Tibial nerve (tissue), 3 donors: ENCODE results near the gene AK4.

ENCODE experiments used
- CTCF ChIP-seq, 5 experiments: fragments of 200-600 bp in 3 of 5; fragments of 450-650 bp in 2 of 5; sonication (generic) in 3 of 5; IDR thresholded peaks; one replicate each; pipeline ENCODE4 v1.5.1; 2016 to 2019; ENCODE audit warnings: antibody characterized with exemption in 5 of 5, mild to moderate bottlenecking in 3 of 5, moderate library complexity in 2 of 5
- POLR2A ChIP-seq, 2 donors: fragments of 450-650 bp; IDR thresholded peaks; one replicate each; pipeline ENCODE4 v1.6.1; 2017; ENCODE audit warnings: antibody characterized with exemption in 2 of 2, mild to moderate bottlenecking in 2 of 2, moderate library complexity in 2 of 2

- TF ChIP-seq CTCF (IDR thresholded peaks at IDR 0.05) (no peak), POLR2A (IDR thresholded peaks at IDR 0.05) (no peak)
These were observed 12.0 kb downstream of the AK4 start for GRCh38 chr1:65159801-65160523.
